Measurements from ENCODE around the gene RTL1. TPM values are rescaled to one million over a fixed set of nuclear protein-coding genes. Genes with fewer than 3 reads are reported as not detected.
A peak's percentile ranks its signal among the peaks of the same experiment; 100 is the strongest.

The RTL1 gene
- total and polyA plus RNA-seq, 11 donors, result not detected

DNA sequence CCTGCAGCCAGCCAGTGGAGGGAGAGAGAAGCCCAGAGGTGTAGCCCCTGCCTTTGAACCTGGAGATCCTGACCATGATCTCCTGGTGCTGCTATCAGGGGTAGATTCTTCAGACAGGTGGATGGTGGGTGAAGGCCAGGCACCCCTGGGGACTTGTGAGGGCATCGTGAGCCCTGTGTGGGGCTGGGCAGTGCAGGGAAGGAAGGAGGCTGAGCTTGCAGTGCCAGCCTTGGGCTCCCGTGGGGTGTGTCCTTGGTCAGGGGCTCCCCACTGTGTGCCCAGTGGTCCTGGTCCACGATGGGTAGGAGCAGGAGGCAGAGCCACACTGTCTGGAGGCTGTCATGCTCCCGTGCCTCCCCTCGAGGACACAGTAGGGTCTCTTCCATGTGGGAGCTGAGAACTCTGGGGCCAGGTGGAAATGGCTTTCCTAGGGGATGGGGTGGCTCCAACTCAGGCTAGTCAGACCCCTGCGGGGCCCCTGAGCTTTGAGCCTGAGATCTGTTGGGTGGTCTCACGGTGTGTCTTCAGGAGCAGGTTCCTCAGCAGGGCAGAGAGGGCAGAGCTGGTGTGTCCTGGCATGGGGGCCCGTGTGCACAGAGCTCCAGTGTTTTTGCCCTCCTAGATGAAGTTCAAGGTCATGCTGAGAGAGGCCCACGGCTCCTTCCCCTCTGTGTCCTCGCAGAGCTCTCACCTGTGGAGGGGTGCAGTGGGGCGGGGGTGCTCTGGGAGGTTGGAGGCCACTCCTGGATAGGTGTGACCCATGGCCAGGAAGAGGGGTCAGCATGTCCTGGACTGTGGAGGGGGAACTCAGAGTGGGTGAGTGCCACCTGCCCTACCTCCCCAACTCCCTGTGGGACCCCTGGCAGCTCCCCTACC lies 25.0 kb downstream of the RTL1 start:
- intact Hi-C loops (cut with DNase I), result no loop called here
- Histone ChIP-seq H3K9me3 (no peaks in the 10 kb centered on the region), H3K36me3 (no peaks in the 10 kb centered on the region), H3K4me1 (no peaks in the 10 kb centered on the region), H3K4me3 (no peak overlapping the region), H3K27ac (no peak overlapping the region), H3K27me3 (peaks cover 0 to 21% (median 0%) of the 10 kb centered on the region in 9 donors)
- peak in 3 of 5 donors; percentile 9 to 48 (median 13) for DNase-seq
- 83 to 87% (median 83%) methylated on average over 3 to 11 of the region's 11 CpGs for whole genome bisulfite sequencing, 4 donors
- TF ChIP-seq, protein P1, sequence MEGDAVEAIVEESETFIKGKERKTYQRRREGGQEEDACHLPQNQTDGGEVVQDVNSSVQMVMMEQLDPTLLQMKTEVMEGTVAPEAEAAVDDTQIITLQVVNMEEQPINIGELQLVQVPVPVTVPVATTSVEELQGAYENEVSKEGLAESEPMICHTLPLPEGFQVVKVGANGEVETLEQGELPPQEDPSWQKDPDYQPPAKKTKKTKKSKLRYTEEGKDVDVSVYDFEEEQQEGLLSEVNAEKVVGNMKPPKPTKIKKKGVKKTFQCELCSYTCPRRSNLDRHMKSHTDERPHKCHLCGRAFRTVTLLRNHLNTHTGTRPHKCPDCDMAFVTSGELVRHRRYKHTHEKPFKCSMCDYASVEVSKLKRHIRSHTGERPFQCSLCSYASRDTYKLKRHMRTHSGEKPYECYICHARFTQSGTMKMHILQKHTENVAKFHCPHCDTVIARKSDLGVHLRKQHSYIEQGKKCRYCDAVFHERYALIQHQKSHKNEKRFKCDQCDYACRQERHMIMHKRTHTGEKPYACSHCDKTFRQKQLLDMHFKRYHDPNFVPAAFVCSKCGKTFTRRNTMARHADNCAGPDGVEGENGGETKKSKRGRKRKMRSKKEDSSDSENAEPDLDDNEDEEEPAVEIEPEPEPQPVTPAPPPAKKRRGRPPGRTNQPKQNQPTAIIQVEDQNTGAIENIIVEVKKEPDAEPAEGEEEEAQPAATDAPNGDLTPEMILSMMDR (IDR thresholded peaks at IDR 0.05), result no peak
- no peak for TF ChIP-seq POLR2A (IDR thresholded peaks at IDR 0.05)
- no peak for ATAC-seq

DNA sequence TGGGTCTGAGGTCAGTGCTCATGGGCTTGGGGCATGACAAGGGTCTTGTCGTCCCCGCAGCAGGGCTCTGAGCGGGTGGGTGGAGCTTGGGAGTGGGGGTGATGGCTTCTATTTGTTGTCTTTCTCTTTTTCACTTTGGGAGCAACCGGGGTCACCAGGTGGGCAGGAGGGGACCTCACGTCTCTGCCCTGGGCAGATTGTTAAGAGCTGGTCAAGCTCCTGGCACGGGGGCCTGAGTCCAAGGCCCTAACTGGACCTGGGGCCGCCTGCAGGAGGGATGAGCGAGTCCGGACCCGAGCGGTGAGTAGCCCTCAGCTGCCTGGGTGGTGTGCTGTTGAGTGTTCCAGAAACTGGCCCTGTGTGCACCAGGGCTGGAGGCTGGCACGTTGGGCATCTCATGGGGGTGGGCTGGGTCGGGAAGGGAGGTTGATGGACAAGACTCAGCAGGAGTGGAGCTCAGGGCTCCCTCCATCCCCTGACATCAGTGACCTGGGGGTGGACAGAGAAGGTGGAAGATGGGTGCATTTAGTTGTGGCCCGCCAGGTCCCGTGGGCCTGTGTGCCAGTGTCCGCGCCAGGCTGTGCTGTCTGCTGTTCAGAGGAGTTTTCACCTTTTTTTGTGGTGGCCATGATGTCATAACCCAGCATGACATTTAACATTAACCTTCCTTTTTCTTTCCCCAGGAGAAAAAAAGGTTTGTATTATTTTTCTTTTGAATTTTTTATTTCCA lies 27.5 kb downstream of the RTL1 start:
- Histone ChIP-seq H3K36me3 (no peaks in the 10 kb centered on the region), H3K27me3 (peaks cover 0 to 21% (median 0%) of the 10 kb centered on the region in 9 donors), H3K27ac (no peak overlapping the region), H3K9me3 (no peaks in the 10 kb centered on the region), H3K4me3 (no peak overlapping the region), H3K4me1 (no peaks in the 10 kb centered on the region)
- ATAC-seq (no peak), DNase-seq (peak in 3 of 5 donors; percentile 6 to 25 (median 9))
- TF ChIP-seq, protein P1 (IDR thresholded peaks at IDR 0.05), result no peak
- TF ChIP-seq POLR2A (IDR thresholded peaks at IDR 0.05), result no peak
- intact Hi-C loops (cut with DNase I), result no loop called here
- WGBS, 4 donors, result 82 to 84% (median 83%) methylated on average over 16 to 17 of the region's 17 CpGs

DNA sequence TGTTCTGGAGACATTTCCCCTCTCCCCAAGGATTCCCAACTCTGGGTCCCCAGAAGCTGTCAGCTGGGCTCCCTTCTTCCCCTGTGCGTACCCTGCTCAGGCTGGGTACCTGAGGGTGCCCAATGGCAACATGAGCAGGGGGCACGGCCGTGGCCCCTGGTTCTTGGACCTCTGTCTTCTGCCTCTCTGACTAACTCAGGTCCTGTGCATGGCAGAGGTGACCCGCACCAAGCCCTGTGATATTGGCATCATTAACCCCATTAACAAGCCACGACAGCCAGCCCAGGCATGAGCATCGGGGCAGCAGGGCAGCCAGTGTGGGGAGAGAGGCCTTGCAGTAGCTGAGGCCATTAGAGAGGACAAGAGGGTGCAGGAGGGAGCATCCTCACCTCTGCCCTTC lies 28.4 kb downstream of the RTL1 start:
- TF ChIP-seq POLR2A (IDR thresholded peaks at IDR 0.05), result no peak
- TF ChIP-seq, protein P1 (IDR thresholded peaks at IDR 0.05), result no peak
- H3K9me3 ChIP-seq, result no peaks in the 10 kb centered on the region

More for the DNA sequence above, 28.4 kb downstream of the RTL1 start:
- peaks cover 0 to 21% (median 0%) of the 10 kb centered on the region in 9 donors for H3K27me3 ChIP-seq
- ATAC-seq, result no peak
- H3K36me3 ChIP-seq, result no peaks in the 10 kb centered on the region
- intact Hi-C loops (cut with DNase I), result no loop called here
- no peak overlapping the region for H3K27ac ChIP-seq
- WGBS, 4 donors, result 89 to 95% (median 92%) methylated on average over 5 to 6 of the region's 6 CpGs
- peak in 2 of 5 donors; percentile 16 to 25 for DNase-seq
- H3K4me3 ChIP-seq, result no peak overlapping the region
- H3K4me1 ChIP-seq, result no peaks in the 10 kb centered on the region

Data from heart left ventricle (tissue), 16 donors.